Fibroblast of lung (primary cell): ENCODE measurements around the gene MUSTN1. TPM values are rescaled to one million over a fixed set of nuclear protein-coding genes. Genes with fewer than 3 reads are reported as not detected.

Experiments
- DNase-seq, 2 donors: peaks; one replicate each; pipeline versions ENCODE4 v3.0.0 to v3.0.0-alpha.2; 2010; ENCODE audit warnings: low read depth in 2 of 2
- H2AFZ ChIP-seq: 2 replicates; pipeline ENCODE4 v1.5.1; 2012; ENCODE audit warnings: low read length, control low read depth, inconsistent platforms
- H3K27ac ChIP-seq: 2 replicates; pipeline ENCODE4 v1.5.1; 2011; ENCODE audit warnings: low read length, control low read depth; ENCODE audit not compliant: insufficient read depth
- H3K27me3 ChIP-seq: 2 replicates; pipeline ENCODE4 v1.5.1; 2011; ENCODE audit warnings: mild to moderate bottlenecking, low read length; ENCODE audit not compliant: control insufficient read depth, insufficient read depth
- H3K36me3 ChIP-seq: 2 replicates; pipeline ENCODE4 v1.5.1; 2011; ENCODE audit warnings: low read length; ENCODE audit not compliant: control insufficient read depth, insufficient read depth
- H3K4me1 ChIP-seq: 2 replicates; pipeline ENCODE4 v1.5.1; 2011; ENCODE audit warnings: low read length; ENCODE audit not compliant: control insufficient read depth, insufficient read depth; ENCODE audit errors: extremely low read depth
- H3K4me2 ChIP-seq: 2 replicates; pipeline ENCODE4 v1.5.1; 2011; ENCODE audit warnings: low read length, control low read depth; ENCODE audit not compliant: insufficient read depth; ENCODE audit errors: extremely low read depth
- H3K4me3 ChIP-seq, 4 experiments: fragments of 200-600 bp in 1 of 4; sonication (generic) in 1 of 4; replicated peaks in 1 of 4; 2 replicates each; pipeline ENCODE4 v1.5.1; 2011 to 2016; ENCODE audit warnings: low read length in 4 of 4, low read depth in 3 of 4, mild to moderate bottlenecking in 3 of 4, control low read depth in 2 of 4, inconsistent platforms in 1 of 4, mixed read lengths in 1 of 4; ENCODE audit not compliant: insufficient read depth in 1 of 4; ENCODE audit errors: control extremely low read depth in 1 of 4
- H3K79me2 ChIP-seq: 2 replicates; pipeline ENCODE4 v1.5.1; 2012; ENCODE audit warnings: mild to moderate bottlenecking, low read length, inconsistent platforms; ENCODE audit not compliant: control insufficient read depth, insufficient read depth
- H3K9ac ChIP-seq: 2 replicates; pipeline ENCODE4 v1.5.1; 2011; ENCODE audit warnings: mild to moderate bottlenecking, low read length, control low read depth; ENCODE audit not compliant: insufficient read depth
- H3K9me3 ChIP-seq: 2 replicates; pipeline ENCODE4 v1.5.1; 2012; ENCODE audit warnings: low read depth, low read length; ENCODE audit not compliant: control insufficient read depth, insufficient read depth
- H4K20me1 ChIP-seq: 2 replicates; pipeline ENCODE4 v1.5.1; 2011; ENCODE audit warnings: low read length; ENCODE audit not compliant: control insufficient read depth, insufficient read depth; ENCODE audit errors: extremely low read depth
- CTCF ChIP-seq, 2 donors: IDR thresholded peaks in 1 of 2; conservative IDR thresholded peaks in 1 of 2; 1 replicate in 1 of 2; 2 replicates in 1 of 2; pipeline ENCODE4 v1.5.1; 2011 to 2012; ENCODE audit warnings: low read length in 2 of 2, control low read depth in 1 of 2, inconsistent platforms in 1 of 2, low read depth in 1 of 2, mild to moderate bottlenecking in 1 of 2
- EZH2 ChIP-seq: IDR thresholded peaks from 2 replicates; pipeline ENCODE4 v1.5.1; 2012; ENCODE audit warnings: low read length, control low read depth, mild to moderate bottlenecking; ENCODE audit errors: missing control alignments
- polyA plus RNA-seq, 2 donors: library from polyadenylated mRNA; depleted of rRNA in 1 of 2; stranded (reverse) in 1 of 2; unstranded in 1 of 2; fragments of >200 nt; gene quantifications; 2 replicates each; pipeline ENCODE4 v1.2.1, GENCODE V29; 2011 to 2012; ENCODE audit warnings: missing spikeins in 1 of 2
- total RNA-seq: library from RNA; depleted of rRNA; stranded (reverse); fragments of >200 nt; gene quantifications from 2 replicates; pipeline ENCODE4 v1.2.1, GENCODE V29; 2014

Gene MUSTN1
- total and polyA plus RNA-seq, 2 donors (not counting 1 experiment from before 2014, with no cell fraction given): 3.2 TPM; not detected in 1

- no peak overlapping the region for H3K27ac ChIP-seq
Observed at GRCh38 chr3:52787246-52787645, 47.6 kb downstream of the MUSTN1 start.

GRCh38 chr3:52786330-52787215 is 48.2 kb downstream of the MUSTN1 start:
- H3K36me3 ChIP-seq: no peaks in the 10 kb centered on the region
- no peak for TF ChIP-seq CTCF (conservative IDR thresholded peaks at IDR 0.05 in 1 of 2, IDR thresholded peaks at IDR 0.05 in 1 of 2; ENCODE audit: low read depth in 1 of 2, low read length in 2 of 2)
- TF ChIP-seq EZH2: no peak
- no peak overlapping the region for H3K4me3 ChIP-seq
- DNase-seq: no peak
- peaks cover 17% of the 10 kb centered on the region for H3K27me3 ChIP-seq
- no peaks in the 10 kb centered on the region for H4K20me1 ChIP-seq
- no peak overlapping the region for H2AFZ ChIP-seq
- no peak overlapping the region for H3K4me2 ChIP-seq
- no peaks in the 10 kb centered on the region for H3K79me2 ChIP-seq
- no peaks in the 10 kb centered on the region for H3K9me3 ChIP-seq
- H3K9ac ChIP-seq: no peak overlapping the region
- H3K27ac ChIP-seq: no peak overlapping the region
- no peaks in the 10 kb centered on the region for H3K4me1 ChIP-seq

More at GRCh38 chr3:52787246-52787645, 47.6 kb downstream of the MUSTN1 start:
- no peaks in the 10 kb centered on the region for H3K9me3 ChIP-seq
- H3K79me2 ChIP-seq: no peaks in the 10 kb centered on the region
- no peak for DNase-seq
- no peaks in the 10 kb centered on the region for H4K20me1 ChIP-seq
- no peaks in the 10 kb centered on the region for H3K4me1 ChIP-seq
- no peak overlapping the region for H2AFZ ChIP-seq
- no peak overlapping the region for H3K9ac ChIP-seq
- TF ChIP-seq CTCF (conservative IDR thresholded peaks at IDR 0.05 in 1 of 2, IDR thresholded peaks at IDR 0.05 in 1 of 2; ENCODE audit: low read depth in 1 of 2, low read length in 2 of 2) (no peak), EZH2 (no peak)
- H3K4me2 ChIP-seq: no peak overlapping the region
- H3K4me3 ChIP-seq: no peak overlapping the region
- peaks cover 14% of the 10 kb centered on the region for H3K27me3 ChIP-seq
- no peaks in the 10 kb centered on the region for H3K36me3 ChIP-seq

- no peak overlapping the region for H3K4me3 ChIP-seq
Observed at GRCh38 chr3:52784931-52785590, 49.8 kb downstream of the MUSTN1 start.

More at GRCh38 chr3:52784931-52785590, 49.8 kb downstream of the MUSTN1 start:
- TF ChIP-seq EZH2 (no peak), CTCF (conservative IDR thresholded peaks at IDR 0.05 in 1 of 2, IDR thresholded peaks at IDR 0.05 in 1 of 2; ENCODE audit: low read depth in 1 of 2, low read length in 2 of 2) (no peak)
- no peak overlapping the region for H3K9ac ChIP-seq
- no peaks in the 10 kb centered on the region for H3K36me3 ChIP-seq
- H2AFZ ChIP-seq: no peak overlapping the region
- peaks cover 15% of the 10 kb centered on the region for H3K27me3 ChIP-seq
- H3K27ac ChIP-seq: no peak overlapping the region
- no peaks in the 10 kb centered on the region for H3K4me1 ChIP-seq
- DNase-seq: no peak
- no peaks in the 10 kb centered on the region for H3K79me2 ChIP-seq
- H3K4me2 ChIP-seq: no peak overlapping the region
- no peaks in the 10 kb centered on the region for H3K9me3 ChIP-seq
- no peaks in the 10 kb centered on the region for H4K20me1 ChIP-seq
